Heart left ventricle (tissue), 16 donors: ENCODE results near the gene MISP. TPM values are rescaled to one million over a fixed set of nuclear protein-coding genes. Genes with fewer than 3 reads are reported as not detected.

ENCODE experiments used
- ATAC-seq, 4 donors: fragments of 200-7000 bp; cut with Tn5 transposase; one replicate each; pipeline ENCODE4 v1.9.1; 2020 to 2022; ENCODE audit warnings: moderate library complexity in 4 of 4, mild to moderate bottlenecking in 3 of 4, moderate number of reproducible peaks in 1 of 4
- DNase-seq, 5 donors: peaks; one replicate each; pipeline ENCODE4 v3.0.0-alpha.2; 2020
- H3K27ac ChIP-seq, 12 donors: fragments of 200-600 bp; sonication (generic) in 4 of 12; one replicate each; pipeline versions ENCODE4 v1.5.0 to v1.8.0; 2016 to 2022; ENCODE audit warnings: mild to moderate bottlenecking in 2 of 12
- H3K27me3 ChIP-seq, 9 donors: fragments of 200-600 bp; sonication (generic) in 2 of 9; one replicate each; pipeline versions ENCODE4 v1.5.1 to v1.8.0; 2016 to 2022; ENCODE audit warnings: mild to moderate bottlenecking in 3 of 9
- H3K36me3 ChIP-seq, 9 donors: fragments of 200-600 bp; sonication (generic) in 2 of 9; one replicate each; pipeline versions ENCODE4 v1.5.0 to v1.8.0; 2018 to 2022; ENCODE audit warnings: mild to moderate bottlenecking in 2 of 9
- H3K4me1 ChIP-seq, 12 donors: fragments of 200-600 bp; sonication (generic) in 4 of 12; one replicate each; pipeline versions ENCODE4 v1.5.0 to v1.8.0; 2016 to 2022; ENCODE audit warnings: mild to moderate bottlenecking in 3 of 12
- H3K4me3 ChIP-seq, 12 donors: fragments of 200-600 bp; sonication (generic) in 4 of 12; one replicate each; pipeline versions ENCODE4 v1.5.0 to v1.8.0; 2017 to 2022; ENCODE audit warnings: mild to moderate bottlenecking in 9 of 12, moderate library complexity in 4 of 12
- H3K9me3 ChIP-seq, 12 donors: fragments of 200-600 bp; sonication (generic) in 4 of 12; one replicate each; pipeline versions ENCODE4 v1.5.0 to v1.8.0; 2016 to 2022; ENCODE audit warnings: mild to moderate bottlenecking in 1 of 12
- CTCF ChIP-seq, 12 donors: fragments of 200-600 bp; sonication (generic) in 4 of 12; IDR thresholded peaks; one replicate each; pipeline versions ENCODE4 v1.5.0 to v1.8.0; 2018 to 2022; ENCODE audit warnings: antibody characterized with exemption in 12 of 12, mild to moderate bottlenecking in 5 of 12
- POLR2A ChIP-seq, 2 donors: fragments of 450-650 bp; IDR thresholded peaks; one replicate each; pipeline ENCODE4 v1.6.1; 2017; ENCODE audit warnings: antibody characterized with exemption in 2 of 2, mild to moderate bottlenecking in 2 of 2, moderate library complexity in 2 of 2
- WGBS, 4 donors: extraction: QIAGEN DNeasy Blood & Tissue Kit in 2 of 4; methylation state at CpG; one replicate each; pipeline versions ENCODE4 v1.1.5 to v1.1.7; 2013 to 2018; 5-methylcytosine and 5-hydroxymethylcytosine counted together
- intact Hi-C, 10 donors: fragments of 100-400 bp; cut with DNase I; formaldehyde crosslinking; loops; one replicate each; pipeline versions ENCODE4 v1.11.1 to v1.14.2; 2022
- polyA plus RNA-seq, 2 donors: library from polyadenylated mRNA; stranded (reverse); fragments of 200-250 nt; gene quantifications; one replicate each; pipeline ENCODE4 v1.2.3, GENCODE V29; 2013
- total RNA-seq, 9 donors: library from RNA; depleted of rRNA in 2 of 9; stranded (reverse); fragments of >200 nt in 2 of 9; fragmentation: NEBNext Ultra II Directional in 3 of 9; extraction: Animal tissue kit (Norgen Biotek cat#: 25700) in 3 of 9; gene quantifications; one replicate each; pipeline versions ENCODE4 v1.1.0 to v1.2.4, GENCODE V29; 2016 to 2023
- donor health status: ischemic (EF 13 %, LVEDD 7.1; RV severe dilation, severe dysfunction).
- donor health status: healthy with polysubstance abuse.
- donor health status: DM: no; HTN: yes; CAD: no.
- donor health status: DM: no; HTN: no; CAD: no.
- donor health status: ischemic (EF 25% LVEDD 6.9; RV normal size, moderate dysfunction).
- donor health status: ischemic (EF 25% LVEDD 5.7; RV mildly dilated, moderate dysfunction).
- donor health status: healthy.
- donor health status: DM: yes; HTN: yes; CAD: no.
- donor health status: ischemic (EF 35%, LVEDD 5.7; RV mildly dilated, moderate dysfunction).
- donor health status: nonischemic (EF 11% LVEDD 7.7; RV severe dilation, severe dysfunction).
- donor health status: DM: yes; HTN: yes; CAD: no.
- donor health status: PGD.
- donor health status: ischemic (EF 29% LVEDD 5.4; RV normal size, mild dysfunction).
- donor health status: nonischemic (EF 23%, LVEDD 6.1; RV moderate dilation, normal function).

Gene MISP
- total and polyA plus RNA-seq, 11 donors: 0.06 to 1.1 TPM; not detected in 9

- H3K4me3 ChIP-seq: no peak overlapping the region
- no peaks in the 10 kb centered on the region for H3K36me3 ChIP-seq
- no peaks in the 10 kb centered on the region for H3K27me3 ChIP-seq
- no peak for DNase-seq
- no peak overlapping the region for H3K27ac ChIP-seq
- ATAC-seq: no peak
- no peak for TF ChIP-seq POLR2A (IDR thresholded peaks at IDR 0.05)
- TF ChIP-seq CTCF (IDR thresholded peaks at IDR 0.05): no peak
- intact Hi-C loops: no loop called here
- peaks cover 0 to 12% (median 8%) of the 10 kb centered on the region in 12 donors for H3K9me3 ChIP-seq
- H3K4me1 ChIP-seq: no peaks in the 10 kb centered on the region
- 91 to 93% (median 92%) methylated on average over 10 of the region's 10 CpGs for WGBS, 4 donors
These were observed 12.3 kb downstream of the MISP start for GRCh38 chr19:763181-763580.

- DNase-seq (no peak), ATAC-seq (no peak)
- H3K27me3 ChIP-seq: no peaks in the 10 kb centered on the region
- 91 to 93% (median 92%) methylated on average over 6 of the region's 6 CpGs for WGBS, 4 donors
- intact Hi-C loops: no loop called here
- no peak overlapping the region for H3K4me3 ChIP-seq
- no peaks in the 10 kb centered on the region for H3K4me1 ChIP-seq
- no peak overlapping the region for H3K27ac ChIP-seq
- no peak for TF ChIP-seq POLR2A (IDR thresholded peaks at IDR 0.05)
- no peak for TF ChIP-seq CTCF (IDR thresholded peaks at IDR 0.05)
- H3K9me3 ChIP-seq: peaks cover 0 to 5% (median 2%) of the 10 kb centered on the region in 12 donors
- no peaks in the 10 kb centered on the region for H3K36me3 ChIP-seq
These were observed 13.0 kb downstream of the MISP start for GRCh38 chr19:763869-764268.

DNA sequence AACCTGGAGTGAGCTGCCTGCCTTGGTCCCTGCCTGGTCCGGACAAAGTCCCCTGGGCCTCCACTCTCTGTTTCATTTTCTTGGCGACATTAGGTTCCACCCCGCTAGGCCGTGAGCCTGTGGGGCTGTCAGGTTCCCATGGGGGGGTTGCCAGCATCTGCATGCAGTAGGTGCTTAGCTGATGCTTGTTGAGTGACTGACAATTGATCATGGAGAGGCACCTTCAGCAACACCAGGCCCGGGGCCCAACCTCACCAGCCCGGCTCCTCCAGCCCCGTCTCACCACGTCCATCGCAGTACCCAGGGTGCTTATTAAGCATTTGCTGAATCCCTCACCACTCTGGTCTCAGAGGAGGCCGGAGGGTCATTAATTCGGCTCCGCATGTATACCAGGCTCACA lies 13.4 kb downstream of the MISP start:
- 87 to 93% (median 92%) methylated on average over 11 to 12 of the region's 12 CpGs for WGBS, 4 donors
- TF ChIP-seq CTCF (IDR thresholded peaks at IDR 0.05) (no peak), POLR2A (IDR thresholded peaks at IDR 0.05) (no peak)
- H3K4me1 ChIP-seq: no peaks in the 10 kb centered on the region

GRCh38 chr19:765179-765738 lies 14.3 kb downstream of the MISP start:
- TF ChIP-seq CTCF (IDR thresholded peaks at IDR 0.05) (no peak), POLR2A (IDR thresholded peaks at IDR 0.05) (no peak)
- Histone ChIP-seq H3K27me3 (no peaks in the 10 kb centered on the region), H3K9me3 (no peaks in the 10 kb centered on the region), H3K27ac (no peak overlapping the region), H3K36me3 (no peaks in the 10 kb centered on the region), H3K4me1 (peaks cover 0 to 1% (median 0%) of the 10 kb centered on the region in 12 donors), H3K4me3 (no peak overlapping the region)
- no peak for DNase-seq
- intact Hi-C loops: loop anchor here in 3 of 10 donors (5.0 kb wide), 3 partner anchors 92 to 217 kb away; partner anchors contain the start of genes CFD (in 1 of the 3) and WDR18 (in 1 of the 3)
- 76 to 100% (median 85%) methylated on average over 2 to 7 of the region's 7 CpGs for WGBS, 4 donors
- no peak for ATAC-seq

More for the DNA sequence above, 13.4 kb downstream of the MISP start:
- H3K27ac ChIP-seq: no peak overlapping the region
- DNase-seq (no peak), ATAC-seq (no peak)
- H3K27me3 ChIP-seq: no peaks in the 10 kb centered on the region
- intact Hi-C loops: no loop called here
- H3K36me3 ChIP-seq: no peaks in the 10 kb centered on the region
- peaks cover 0 to under 1% (median 0%) of the 10 kb centered on the region in 12 donors for H3K9me3 ChIP-seq
- H3K4me3 ChIP-seq: no peak overlapping the region
